Stimulated activated CD4-positive, alpha-beta T cell treated with anti-CD3 and anti-CD28 coated beads, Interleukin-2, amount 100 ng/mL, for 24 hours (primary cell): ENCODE data around the gene GPX7.

Source experiments
- DNase-seq, 2 donors: peaks; one replicate each; pipeline ENCODE4 v3.0.0-alpha.2; 2020

GPX7 gene

DNA sequence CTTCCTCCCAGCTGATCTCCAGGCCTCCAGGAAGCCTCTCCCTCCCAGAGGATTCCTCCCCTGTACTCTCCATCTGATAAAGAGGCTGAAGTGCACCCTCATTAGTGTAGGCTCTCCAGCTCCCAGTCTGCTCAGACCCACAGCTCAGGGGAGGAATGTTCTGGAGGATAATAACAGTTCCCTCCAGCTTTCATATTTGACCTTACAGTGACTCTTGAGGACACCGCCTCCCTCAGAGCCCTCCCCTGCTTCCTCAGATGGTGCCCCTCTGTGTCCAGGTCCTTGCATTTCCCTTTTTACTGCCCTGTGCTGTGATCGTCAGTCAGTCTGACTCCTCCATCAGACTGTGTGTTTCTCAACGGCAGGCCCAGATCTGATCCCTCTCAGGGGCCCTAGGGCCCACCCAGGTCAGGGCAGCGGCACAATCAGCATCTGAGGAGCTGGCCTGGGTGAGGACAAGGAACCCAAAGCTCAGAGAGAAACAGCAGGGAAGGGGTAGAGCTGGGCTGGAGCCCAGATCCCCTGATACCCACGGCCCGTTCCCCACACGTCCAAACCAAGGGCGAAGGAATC lies 29.7 kb downstream of the GPX7 start:
- DNase-seq: no peak

DNA sequence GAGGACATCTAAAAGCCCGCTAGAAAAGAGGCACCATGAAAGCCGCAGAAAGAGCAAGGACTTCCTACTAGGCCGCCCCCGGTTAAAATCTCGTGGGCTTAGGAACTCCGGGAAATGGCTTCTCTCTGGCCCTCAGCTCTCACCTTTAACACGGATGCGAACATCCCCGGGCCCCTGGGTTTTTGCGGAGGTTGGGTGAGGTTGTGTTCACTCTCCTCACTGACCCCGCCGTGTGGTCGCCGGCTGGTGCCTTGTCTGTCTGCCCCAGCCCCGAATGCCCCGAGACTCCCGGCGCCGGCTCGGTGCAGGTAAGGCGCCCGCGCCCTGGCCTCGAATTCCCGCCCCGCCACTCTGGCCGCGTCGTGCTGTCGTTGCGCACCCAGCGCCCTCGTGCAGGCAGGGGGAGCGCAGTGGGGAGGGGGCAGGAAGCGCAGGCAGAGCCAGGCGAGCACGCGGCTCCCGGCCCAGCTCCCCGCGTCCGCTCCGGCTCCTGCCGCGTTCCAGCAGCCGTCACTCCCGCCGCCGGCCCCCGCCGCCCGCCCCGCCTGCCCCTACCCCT lies 30.6 kb downstream of the GPX7 start, which contains the start of gene SHISAL2A:
SHISAL2A (plus strand) TSS at position 437 of the 559 bp plus-strand sequence. CDS start 326 bp downstream, outside the sequence.
- peak; percentile 63 for DNase-seq

DNA sequence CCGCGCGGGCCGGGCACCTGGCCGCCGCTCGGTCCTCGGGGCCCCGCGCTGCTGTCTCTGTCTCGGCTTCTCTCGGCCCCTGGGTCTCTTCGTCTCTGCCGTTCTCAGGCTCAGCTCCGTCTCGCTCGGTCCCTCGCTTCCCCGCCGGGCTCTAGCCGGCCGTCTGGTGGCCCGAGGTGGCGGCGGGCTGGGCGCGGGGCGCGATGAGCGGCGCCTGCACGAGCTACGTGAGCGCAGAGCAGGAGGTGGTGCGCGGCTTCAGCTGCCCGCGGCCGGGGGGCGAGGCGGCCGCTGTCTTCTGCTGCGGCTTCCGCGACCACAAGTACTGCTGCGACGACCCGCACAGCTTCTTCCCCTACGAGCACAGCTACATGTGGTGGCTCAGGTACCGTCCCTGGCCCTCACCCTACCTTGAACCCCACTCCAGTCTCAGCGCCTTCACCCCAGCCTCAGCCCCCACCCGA lies 31.2 kb downstream of the GPX7 start:
- DNase-seq: peak; percentile 44 to 45

DNA sequence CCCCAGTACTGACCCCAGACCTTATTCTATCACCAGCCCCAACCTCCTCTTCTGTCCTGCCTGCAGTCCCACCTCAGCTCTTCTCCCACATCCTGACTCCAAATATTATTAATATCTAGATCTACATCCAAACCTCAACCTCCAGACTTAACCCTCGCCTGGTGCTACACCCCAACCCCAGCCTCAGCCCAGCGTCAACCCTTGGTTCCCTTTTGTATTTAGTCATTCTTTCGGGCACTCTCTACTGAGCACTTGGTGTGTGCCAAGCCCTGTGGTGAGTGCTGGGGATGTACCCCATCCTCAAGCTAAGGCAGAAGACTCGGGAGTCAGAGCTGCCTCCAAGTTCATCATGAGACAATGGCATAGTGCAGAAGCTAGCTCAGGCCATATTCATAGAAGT lies 31.9 kb downstream of the GPX7 start:
- DNase-seq: peak; percentile 29 to 32

DNA sequence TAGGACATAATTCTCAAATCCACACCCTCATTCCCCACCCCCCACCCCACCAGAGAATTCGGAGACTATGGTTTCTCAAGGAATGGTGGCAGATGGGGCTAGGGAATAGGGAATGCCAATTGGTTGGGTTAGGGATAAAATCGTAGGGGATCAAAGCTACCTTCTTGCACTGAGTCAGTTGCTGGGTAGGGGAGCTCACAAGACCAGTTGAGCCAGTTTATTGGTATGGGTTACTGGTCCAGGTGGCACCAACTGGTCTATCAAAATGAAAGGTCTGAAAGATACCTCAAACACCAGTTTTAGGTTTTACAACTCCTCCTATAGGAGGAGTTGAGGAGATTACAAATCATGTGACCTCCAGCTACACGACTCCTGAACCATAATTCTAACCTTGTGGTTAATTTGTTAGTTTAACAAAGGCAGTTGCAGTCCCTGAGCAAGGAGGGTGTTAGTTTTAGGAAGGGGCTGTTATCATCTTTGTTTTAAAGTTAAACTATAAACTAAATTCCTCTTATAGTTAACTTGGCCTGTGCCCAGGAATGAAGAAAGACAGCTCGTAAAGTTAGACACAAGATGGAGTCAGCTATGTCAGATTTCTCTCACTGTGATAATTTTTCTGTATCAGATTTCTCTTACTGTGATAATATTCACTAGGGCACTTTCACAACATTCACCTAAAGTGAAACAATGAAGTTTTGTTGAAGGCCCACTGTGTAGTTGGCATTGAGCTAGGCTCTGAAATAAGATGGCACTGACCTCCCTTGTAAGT lies 33.3 kb downstream of the GPX7 start:
- no peak for DNase-seq

DNA sequence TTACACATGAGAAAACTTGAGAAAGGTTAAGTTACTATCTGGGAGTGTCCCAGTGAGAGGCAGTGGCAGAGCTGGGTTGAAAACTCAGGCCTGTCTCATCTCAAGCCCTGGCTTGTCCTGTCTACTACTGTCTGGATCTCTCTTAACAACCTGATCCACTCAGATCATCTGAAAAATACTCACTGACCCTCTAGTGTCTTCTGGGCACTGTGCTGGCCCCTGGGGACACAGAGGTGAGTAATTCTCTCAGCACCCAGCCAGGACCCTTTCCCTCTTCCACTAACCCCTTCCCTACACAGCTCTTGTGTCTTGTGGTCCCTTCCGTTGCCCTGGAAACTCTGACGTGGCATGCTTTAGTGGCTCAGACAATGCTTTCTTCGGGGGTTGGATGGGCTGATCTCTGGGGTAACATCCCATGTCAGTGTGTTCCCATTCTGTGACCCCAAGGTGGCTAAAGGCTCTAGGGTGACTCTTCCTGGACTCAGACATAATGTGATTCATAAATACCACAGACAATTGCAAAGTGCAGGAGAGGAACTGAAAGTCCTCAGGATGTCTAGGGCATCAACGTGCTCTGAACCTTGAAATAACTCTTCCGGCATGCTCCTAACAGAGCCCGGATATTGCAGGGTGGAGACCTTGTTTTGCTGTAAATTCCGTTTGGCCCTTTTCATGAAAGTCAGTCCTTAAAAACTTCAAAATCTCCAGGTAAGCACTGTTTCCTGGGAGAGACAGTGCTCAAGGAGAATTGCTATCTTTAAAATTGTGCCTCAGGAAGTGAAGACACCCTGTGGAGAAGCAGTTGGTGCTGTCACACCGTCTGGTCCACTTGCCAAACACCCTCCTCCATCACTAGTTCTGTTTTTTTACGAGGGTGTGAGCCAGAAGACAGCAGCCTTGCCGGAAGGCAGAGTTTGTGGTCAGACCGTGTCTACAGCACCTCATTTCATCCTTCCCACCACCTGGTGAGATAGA lies 34.8 kb downstream of the GPX7 start:
- DNase-seq: peak; percentile 66 to 67

DNA sequence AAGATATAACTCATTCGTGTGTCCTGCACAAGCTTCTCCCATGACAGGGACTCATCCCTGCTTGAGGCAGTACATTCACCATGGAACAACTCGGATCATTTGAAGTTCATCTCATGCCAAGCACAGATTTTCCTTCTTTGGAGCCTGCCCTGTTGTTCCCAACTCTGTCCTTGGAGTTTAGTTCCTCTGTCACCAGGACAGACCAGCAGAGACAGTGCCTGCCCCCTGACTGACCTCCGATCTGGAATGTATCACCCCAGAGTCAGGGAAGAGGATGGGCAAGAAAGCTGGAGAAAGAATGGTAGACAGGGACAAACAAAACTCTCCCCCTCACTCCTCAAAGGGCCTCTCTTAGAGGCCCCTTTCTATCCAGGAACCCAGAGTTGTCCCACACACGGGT lies 35.8 kb downstream of the GPX7 start:
- DNase-seq: no peak

DNA sequence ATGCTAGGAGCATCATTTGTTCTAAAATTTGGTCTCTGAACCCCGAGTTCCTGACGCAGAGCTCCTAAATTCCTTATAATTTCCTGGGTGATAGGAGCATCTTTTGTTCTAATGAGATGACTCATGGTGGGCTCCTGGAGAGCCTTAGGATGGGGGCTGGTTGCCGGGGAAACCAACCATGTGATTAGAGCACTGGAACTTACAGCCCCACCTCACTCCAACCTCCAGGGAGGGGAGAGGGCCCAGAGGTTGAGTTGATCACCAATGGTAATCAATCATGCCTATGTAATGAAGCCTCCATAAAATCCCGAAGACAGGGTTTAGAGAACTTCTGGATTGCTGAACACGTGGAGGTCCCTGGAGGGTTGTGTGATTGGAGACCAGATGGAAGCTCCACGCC lies 38.5 kb downstream of the GPX7 start:
- DNase-seq: no peak

DNA sequence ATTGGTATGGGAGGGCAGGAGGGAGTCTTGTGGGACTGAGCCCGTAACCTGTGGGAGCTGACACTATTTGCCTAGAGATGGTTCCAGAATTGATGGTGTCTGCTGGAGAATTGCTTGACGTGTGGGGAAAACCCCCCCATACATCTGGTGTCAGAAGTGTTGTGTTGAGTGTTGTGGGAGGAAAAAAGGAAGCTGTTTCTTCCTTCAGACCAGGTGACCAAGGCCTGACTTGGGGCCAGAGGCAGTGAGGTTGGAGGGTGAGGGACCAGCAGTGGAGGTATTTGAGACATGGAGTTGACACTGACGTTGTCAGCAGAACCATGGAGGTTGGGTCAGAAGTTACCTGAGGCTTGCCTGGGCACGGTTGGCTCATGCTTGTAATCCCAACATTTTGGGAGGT lies 39.1 kb downstream of the GPX7 start:
- DNase-seq: no peak

DNA sequence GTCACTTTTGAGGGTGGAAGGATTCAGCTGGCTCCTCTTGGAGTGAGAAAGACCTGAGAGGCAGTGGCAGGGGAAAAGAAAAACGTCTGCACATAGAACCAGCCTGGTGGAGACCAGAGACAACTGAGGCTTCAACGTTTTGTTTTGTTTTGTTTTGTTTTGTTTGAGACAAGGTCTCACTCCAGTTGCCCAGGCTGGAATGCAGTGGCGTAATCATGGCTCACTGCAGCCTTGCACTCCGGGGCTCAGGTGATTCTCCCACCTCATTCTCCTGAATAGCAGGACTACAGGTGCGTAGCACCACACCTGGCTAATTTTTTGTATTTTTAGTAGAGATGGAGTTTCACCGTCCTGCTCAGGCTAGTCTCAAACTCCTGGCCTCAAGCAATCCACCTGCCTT lies 43.1 kb downstream of the GPX7 start:
- DNase-seq: no peak

DNA sequence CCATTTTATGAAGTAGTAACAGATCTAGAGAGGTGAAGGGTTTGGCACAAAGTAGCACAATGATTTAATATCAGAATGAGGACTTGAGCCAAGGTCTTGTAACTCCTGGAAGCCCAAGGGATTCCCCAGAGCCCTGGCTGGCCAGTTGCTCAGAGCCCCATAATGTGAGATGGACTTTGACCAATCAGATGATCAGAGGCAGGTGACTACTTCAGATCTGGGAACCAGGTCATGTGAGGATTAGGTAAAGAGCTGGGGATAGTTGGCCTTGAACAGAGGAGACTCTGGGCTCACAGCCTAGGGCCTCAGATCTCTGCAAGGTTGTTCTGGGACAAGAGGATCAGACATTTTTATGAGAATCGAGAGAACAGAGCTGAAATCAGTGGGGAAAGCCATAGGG lies 49.7 kb downstream of the GPX7 start:
- no peak for DNase-seq

DNA sequence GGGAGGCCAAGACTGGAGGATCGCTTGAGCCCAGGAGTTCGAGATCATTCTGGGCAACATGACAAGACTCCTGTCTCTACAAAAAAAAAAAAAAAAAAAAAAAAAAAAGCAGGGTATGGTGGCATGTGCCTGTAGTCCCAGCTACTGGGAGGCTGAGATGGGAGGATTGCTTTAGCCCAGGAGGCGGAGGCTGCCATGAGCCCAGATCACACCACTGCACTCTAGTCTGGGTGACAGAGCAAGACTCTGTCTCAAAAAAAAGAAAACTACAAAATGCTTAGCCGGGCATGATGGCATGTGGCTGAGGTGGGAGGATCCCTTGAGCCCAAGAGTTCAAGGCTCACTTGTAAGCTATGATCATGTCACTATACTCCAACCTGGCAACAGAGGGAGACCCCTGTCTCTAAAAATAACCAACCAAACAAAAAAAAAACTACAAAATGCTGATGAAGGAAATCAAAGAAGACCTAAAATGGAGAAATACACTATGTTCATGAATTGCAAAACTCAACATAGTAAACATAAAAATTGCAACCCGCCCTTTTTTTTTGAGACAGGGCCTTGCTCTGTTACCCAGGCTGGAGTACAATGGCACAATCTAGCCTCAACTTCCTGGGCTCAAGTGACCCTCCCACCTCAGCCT lies 51.2 kb downstream of the GPX7 start:
- DNase-seq: no peak

DNA sequence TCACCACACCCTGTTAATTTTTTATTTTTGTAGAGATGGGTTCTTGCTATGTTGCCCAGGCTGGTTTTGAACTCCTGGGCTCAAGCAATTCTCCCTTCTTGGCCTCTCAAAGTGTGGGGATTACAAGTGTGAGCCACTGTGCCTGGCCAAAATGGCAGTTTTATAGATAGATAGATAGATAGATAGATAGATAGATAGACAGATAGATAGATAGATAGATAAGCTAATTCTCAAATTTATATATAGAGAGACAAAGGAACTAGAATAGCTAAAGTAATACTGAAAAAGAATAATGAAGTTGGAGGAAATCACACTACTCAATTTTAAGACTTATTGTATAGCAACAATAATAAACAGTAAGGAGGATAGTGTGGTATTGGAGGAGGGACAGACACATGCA lies 51.9 kb downstream of the GPX7 start:
- DNase-seq: no peak

DNA sequence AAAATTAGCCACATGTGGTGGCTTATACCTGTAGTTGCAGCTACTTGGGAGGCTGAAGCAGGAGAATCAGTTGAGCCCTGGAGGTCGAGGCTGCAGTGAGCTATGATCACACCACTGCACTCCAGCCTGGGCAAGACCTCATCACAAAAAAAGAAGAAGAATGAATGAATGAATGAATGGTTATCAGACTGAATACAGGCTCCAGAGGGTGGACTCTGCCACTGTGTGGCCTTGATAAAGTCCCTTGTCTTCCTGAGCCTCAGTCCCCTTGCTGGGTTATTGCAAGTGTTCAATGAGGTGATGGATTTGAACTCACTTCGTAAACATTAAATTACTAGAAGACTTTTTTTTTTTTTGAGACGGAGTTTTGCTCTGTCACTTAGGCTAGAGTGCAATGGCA lies 55.5 kb downstream of the GPX7 start:
- no peak for DNase-seq
